Measurements from ENCODE around the gene C17orf113. TPM values are rescaled to one million over a fixed set of nuclear protein-coding genes. Genes with fewer than 3 reads are reported as not detected.

The C17orf113 gene
- total RNA-seq, 4 donors from 2014 or later = 0.09 to 0.63 (median 0.19) TPM

GRCh38 chr17:42078396-42079043 lies 28.1 kb upstream of the C17orf113 start:
- ATAC-seq (ENCODE audit: low FRiP score) = no peak
- DNase-seq (ENCODE audit: low spot score) = no peak
- TF ChIP-seq, protein P1, sequence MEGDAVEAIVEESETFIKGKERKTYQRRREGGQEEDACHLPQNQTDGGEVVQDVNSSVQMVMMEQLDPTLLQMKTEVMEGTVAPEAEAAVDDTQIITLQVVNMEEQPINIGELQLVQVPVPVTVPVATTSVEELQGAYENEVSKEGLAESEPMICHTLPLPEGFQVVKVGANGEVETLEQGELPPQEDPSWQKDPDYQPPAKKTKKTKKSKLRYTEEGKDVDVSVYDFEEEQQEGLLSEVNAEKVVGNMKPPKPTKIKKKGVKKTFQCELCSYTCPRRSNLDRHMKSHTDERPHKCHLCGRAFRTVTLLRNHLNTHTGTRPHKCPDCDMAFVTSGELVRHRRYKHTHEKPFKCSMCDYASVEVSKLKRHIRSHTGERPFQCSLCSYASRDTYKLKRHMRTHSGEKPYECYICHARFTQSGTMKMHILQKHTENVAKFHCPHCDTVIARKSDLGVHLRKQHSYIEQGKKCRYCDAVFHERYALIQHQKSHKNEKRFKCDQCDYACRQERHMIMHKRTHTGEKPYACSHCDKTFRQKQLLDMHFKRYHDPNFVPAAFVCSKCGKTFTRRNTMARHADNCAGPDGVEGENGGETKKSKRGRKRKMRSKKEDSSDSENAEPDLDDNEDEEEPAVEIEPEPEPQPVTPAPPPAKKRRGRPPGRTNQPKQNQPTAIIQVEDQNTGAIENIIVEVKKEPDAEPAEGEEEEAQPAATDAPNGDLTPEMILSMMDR (IDR thresholded peaks at IDR 0.05) = no peak

- TF ChIP-seq, protein P1 (IDR thresholded peaks at IDR 0.05) = no peak
- DNase-seq (ENCODE audit: low spot score) (no peak), ATAC-seq (ENCODE audit: low FRiP score) (no peak)
Measured at GRCh38 chr17:42077755-42078154, 27.4 kb upstream of the C17orf113 start.

- TF ChIP-seq, protein P1 (IDR thresholded peaks at IDR 0.05) = no peak
- no peak for ATAC-seq (ENCODE audit: low FRiP score)
Measured at GRCh38 chr17:42076797-42077559, 26.6 kb upstream of the C17orf113 start.

DNA sequence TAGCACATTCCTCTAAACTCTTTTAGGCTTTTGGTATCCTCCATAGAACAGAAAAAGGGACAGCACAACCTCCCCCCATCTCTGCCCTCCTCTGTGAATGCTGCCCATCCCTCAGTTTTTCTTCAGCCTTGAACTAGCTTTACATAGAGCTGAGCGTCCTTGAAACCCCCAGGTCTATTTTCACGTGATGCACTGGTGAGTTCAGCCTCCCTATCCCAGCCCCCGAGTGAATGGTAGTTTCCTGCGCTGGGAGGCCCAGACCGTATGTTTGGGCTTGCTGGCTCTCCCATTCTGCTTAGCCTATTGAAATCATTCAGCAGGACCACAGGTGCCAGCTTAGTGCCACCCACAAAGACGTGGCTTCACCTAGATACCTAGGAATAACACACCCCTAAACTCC lies 25.4 kb upstream of the C17orf113 start:
- ATAC-seq (ENCODE audit: low FRiP score) (no peak), DNase-seq (ENCODE audit: low spot score) (no peak)
- TF ChIP-seq, protein P1 (IDR thresholded peaks at IDR 0.05) = no peak

More at GRCh38 chr17:42076797-42077559, 26.6 kb upstream of the C17orf113 start:
- DNase-seq (ENCODE audit: low spot score) = no peak

GRCh38 chr17:42072323-42073187 lies 22.2 kb upstream of the C17orf113 start:
- DNase-seq (ENCODE audit: low spot score) (no peak), ATAC-seq (ENCODE audit: low FRiP score) (no peak)
- TF ChIP-seq, protein P1 (IDR thresholded peaks at IDR 0.05) = no peak

DNA sequence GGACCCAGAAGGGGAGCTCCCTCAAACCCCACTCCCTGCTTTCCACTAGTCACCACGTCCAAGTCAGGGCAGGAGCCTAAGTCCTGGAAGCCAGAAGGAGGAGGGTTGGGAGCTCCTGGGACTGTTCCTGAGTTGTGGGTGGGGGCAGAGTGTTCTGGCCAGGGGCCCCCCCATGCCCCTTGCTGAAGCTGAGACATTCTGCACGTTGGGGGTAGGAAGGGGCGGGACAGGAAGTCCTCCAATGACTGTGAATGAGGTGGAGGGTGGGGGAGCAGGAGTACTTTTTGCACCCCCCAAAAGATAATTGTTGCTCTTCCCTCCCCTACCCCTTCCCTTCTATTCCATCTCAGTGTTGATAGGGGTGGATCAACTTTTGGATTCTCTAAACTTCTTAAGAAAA lies 21.4 kb upstream of the C17orf113 start:
- TF ChIP-seq, protein P1 (IDR thresholded peaks at IDR 0.05) = no peak
- DNase-seq (ENCODE audit: low spot score) (no peak), ATAC-seq (ENCODE audit: low FRiP score) (no peak)
